Measurements from ENCODE around the gene P2RX7.
"Not testable (repeated sequence)": the region's sequence is repeated elsewhere in the genome, so short reads cannot be mapped to it uniquely, and the experiment has no call there.

P2RX7 gene

GRCh38 chr12:121212875-121213274 lies 80.2 kb downstream of the P2RX7 start:
- DNase-seq: no peak

GRCh38 chr12:121214166-121214777 lies 81.6 kb downstream of the P2RX7 start:
- DNase-seq: peak; percentile 68

DNA sequence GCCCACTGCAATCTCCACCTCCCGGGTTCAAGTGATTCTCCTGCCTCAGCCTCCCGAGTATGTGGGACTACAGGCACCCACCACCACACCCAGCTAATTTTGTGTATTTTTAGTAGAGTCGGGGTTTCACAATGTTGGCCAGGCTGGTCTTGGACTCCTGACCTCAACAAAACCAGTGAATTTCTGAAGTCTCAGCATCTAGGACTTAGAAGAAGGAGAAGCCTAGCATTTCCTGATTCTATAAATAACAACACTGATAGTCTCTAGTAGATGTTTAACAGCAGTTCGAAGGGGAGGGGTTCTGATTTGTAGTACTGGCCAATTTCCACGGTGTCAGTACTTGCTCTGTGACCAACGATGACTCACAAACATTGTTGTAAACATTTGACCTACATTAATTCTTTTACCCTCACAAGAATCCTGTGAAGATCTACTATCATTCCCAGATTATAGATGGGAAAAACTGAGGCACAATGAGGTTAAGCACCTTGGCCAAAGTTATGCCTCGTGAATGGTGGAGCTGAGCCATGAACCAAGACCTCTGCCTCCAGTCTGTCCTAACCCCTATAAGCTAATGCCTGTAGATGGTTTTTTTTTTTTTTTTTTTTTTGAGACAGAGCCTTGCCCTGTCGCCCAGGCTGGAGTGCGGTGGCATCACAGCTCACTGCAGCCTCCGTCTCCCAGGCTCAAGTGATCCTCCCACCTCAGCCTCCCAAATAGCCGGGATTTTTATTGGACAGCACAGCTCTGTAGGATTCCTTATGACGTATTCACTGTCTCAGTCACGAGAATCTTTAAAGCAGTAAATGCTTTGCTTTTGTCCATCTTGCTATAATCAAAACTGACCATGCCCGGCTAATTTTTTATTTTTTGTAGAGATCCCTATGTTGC lies 82.4 kb downstream of the P2RX7 start:
- peak; percentile 53 for DNase-seq

GRCh38 chr12:121216102-121216501 lies 83.4 kb downstream of the P2RX7 start:
- no peak for DNase-seq

DNA sequence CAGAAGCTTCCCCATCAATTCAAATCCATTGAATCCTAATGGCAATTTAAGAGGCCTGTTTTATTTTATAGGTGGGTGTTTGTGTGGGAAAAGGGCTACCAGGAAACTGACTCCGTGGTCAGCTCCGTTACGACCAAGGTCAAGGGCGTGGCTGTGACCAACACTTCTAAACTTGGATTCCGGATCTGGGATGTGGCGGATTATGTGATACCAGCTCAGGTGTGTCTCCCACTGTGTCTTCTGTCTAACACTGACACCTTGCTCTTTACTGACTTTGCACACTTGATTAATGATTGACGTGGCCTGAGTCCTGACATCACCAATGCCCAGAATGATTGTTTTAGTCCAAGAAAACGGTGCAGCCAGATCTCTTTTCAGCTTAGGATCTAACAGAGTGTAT lies 84.4 kb downstream of the P2RX7 start:
- no peak for DNase-seq

GRCh38 chr12:121217761-121218160 lies 85.1 kb downstream of the P2RX7 start:
- no peak for DNase-seq

DNA sequence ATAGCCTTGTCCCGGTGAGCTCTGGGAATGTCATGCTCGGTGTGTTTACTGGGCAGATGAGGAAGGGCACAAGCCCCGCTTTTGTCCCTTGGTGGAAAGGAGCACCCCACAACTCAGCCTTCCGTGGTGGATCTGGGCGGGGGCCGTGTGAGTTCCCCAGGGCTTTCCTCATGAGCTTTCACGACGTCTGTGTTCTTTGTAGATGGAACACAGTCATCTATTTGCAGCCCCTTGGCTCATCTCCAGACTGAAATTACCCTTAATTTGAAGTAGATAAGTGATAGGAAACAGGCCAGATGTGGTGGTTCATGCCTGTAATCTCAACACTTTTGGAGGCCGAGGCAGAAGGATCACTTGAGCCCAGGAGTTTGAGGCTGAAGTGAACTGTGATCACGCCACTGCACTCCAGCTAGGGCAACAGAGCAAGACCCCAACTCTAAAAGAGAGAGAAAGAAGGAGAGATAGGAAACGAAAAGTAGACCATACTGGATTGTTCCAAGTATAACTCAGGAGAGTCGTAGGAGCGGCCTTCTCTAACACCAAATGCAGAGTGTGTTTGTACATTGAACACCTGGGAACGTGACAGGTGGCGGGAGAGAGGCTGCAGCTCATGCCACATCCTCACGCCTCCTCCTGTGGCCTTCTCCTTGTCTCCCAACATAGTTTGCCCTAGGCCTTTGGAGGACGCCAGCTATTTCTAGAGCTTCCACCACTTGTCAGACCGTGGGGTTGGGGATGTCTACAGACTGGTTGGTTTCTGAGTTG lies 86.1 kb downstream of the P2RX7 start:
- no peak for DNase-seq

- no peak for DNase-seq
These were observed 86.8 kb downstream of the P2RX7 start for GRCh38 chr12:121219353-121219986.

DNA sequence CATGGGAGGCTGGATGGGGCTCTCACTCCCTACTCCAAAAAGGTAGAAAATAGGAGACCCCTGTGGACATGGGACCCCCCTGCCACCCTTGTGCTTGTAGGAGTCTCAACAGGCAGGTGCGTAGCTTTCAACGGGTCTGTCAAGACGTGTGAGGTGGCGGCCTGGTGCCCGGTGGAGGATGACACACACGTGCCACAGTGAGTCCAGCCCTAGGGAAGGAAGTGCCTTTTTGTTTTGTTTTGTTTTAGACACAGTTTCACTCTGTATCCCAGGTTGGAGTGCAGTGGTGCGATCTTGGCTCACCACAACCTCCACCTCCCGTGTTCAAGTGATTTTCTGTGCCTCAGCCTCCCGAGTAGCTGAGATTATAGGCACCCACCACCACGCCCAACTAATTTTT lies 90.2 kb downstream of the P2RX7 start:
- peak; percentile 51 for DNase-seq

GRCh38 chr12:121223292-121224285 lies 90.9 kb downstream of the P2RX7 start:
- peak; percentile 55 for DNase-seq

- DNase-seq: no peak
These were observed 91.9 kb downstream of the P2RX7 start for GRCh38 chr12:121224591-121224990.

DNA sequence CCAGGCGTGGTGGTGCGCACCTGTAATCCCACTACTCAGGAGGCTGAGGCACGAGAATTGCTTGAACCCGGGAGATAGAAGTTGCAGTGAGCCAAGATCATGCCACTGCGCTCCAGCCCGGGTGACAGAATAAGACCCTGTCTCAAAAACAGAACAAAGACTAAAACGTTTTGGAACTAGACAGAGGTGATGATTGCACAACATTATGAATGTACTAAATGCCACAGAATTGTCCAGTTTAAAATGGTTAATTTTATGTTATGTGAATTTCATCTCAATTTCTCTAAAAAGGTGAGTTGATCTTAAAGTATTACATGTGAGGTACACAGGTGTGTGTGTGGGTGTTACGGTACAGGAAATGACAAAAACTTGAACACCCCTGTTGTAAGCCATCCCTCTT lies 93.7 kb downstream of the P2RX7 start:
- no peak for DNase-seq

DNA sequence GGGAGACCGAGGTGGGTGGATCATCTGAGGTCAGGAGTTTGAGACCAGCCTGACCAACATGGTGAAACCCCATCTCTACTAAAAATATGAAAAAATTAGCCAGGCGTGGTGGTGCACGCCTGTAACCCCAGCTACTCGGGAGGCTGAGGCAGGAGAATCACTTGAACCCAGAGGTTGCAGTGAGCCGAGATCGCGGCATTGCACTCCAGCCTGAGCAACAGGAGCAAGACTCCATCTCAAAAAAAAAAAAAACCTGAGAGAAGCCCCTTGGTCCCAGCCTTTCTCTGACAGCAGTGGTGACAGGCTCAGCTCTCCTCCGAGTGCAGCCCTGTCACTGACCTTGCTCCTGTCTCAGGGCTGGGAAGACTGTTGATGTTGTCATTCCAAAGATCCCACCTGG lies 94.2 kb downstream of the P2RX7 start:
- DNase-seq: not testable (repeated sequence)

GRCh38 chr12:121227294-121227693 lies 94.6 kb downstream of the P2RX7 start:
- DNase-seq: no peak

GRCh38 chr12:121228919-121229665 lies 96.4 kb downstream of the P2RX7 start:
- no peak for DNase-seq

DNA sequence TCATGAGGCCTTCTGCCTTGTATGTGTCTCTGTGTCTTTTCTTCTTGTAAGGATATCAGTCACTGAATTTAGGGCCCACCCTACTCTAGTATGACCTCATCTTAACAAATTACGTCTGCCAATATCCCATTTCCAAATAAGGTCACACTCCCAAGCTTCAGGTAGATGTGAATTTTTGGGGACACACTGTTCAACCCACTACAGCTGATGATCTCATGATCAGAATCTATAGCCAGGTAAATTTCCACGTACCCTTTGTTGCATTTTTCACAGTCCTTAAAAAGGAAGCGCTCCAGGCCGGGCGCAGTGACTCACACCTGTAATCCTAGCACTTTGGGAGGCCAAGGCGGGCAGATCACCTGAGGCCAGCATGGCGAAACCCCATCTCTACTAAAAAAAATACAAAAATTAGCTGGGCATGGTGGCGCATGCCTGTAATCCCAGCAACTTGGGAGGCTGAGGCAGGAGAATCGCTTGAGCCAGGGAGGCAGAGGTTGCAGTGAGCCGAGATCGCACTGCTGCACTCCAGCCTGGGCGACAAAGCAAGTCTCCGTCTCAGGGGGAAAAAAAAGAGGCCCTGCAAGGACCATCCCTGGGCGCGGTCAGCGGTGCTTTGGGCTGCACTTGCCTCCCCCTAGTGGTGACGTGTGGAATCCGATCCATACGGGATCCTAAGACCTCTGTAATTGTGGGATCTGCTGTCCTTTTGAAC lies 97.3 kb downstream of the P2RX7 start:
- peak; percentile 65 for DNase-seq

GRCh38 chr12:121230538-121230907 lies 97.8 kb downstream of the P2RX7 start:
- no peak for DNase-seq

GRCh38 chr12:121232163-121232562 lies 99.5 kb downstream of the P2RX7 start:
- DNase-seq: no peak

DNA sequence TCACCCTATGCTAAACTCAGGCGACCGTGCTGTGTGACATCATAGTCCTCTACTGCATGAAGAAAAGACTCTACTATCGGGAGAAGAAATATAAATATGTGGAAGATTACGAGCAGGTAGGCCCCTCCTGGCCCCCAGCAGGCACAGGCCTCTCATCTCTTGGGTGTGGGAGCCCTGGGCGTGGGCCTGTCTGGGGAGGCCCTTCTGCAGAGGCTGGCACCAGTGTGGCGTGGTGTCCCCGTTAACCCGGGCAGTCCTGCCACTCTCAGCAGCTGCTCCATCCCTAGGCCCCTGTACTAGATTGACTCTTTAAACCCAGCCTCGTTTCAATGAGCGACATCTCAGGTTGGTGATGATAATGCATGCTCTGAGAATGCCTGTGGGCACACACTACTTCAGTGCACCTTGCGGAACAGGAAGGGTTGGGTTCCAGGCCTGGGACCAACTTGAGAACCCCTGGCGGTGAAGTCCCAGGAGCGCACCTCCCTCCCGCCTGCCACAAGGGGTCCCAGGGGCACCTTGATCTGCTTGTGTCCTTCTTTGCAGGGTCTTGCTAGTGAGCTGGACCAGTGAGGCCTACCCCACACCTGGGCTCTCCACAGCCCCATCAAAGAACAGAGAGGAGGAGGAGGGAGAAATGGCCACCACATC lies 100.4 kb downstream of the P2RX7 start:
- DNase-seq: no peak

- no peak for DNase-seq
These were observed 100.9 kb downstream of the P2RX7 start for GRCh38 chr12:121233628-121234020.
